ENCODE measurements around the gene CASQ1.

The CASQ1 gene

GRCh38 chr1:160220301-160220700 lies 29.9 kb downstream of the CASQ1 start:
- Histone ChIP-seq H3K36me3 (ENCODE audit: control insufficient read depth in 2 of 2, insufficient read depth in 1 of 2, low read length in 2 of 2) (peaks cover 47 to 100% of the 10 kb centered on the region in 2 experiments), H3K9me3 (ENCODE audit: control insufficient read depth, insufficient read depth, low read depth, low read length) (no peaks in the 10 kb centered on the region), H3K4me3 (ENCODE audit: low read depth, low read length) (no peak overlapping the region), H3K27ac (ENCODE audit: extremely low read depth, low read depth, low read length) (no peak overlapping the region), H3K4me1 (ENCODE audit: control insufficient read depth, insufficient read depth, low read length) (no peaks in the 10 kb centered on the region)
- ChIA-PET CTCF (interaction anchor here (0.5 to 6.2 kb wide), 27 partner anchors 8 to 157 kb away, joined by 3 to 94 read pairs (median 5); partner anchors contain the start of genes CASQ1, IGSF8 and PEA15), POLR2A (interaction anchor here (1.3 to 1.7 kb wide), 4 partner anchors 28 to 122 kb away, joined by 3 to 9 read pairs (median 6); partner anchors contain the start of gene IGSF8)
- TF ChIP-seq ZNF626 (tag by site-specific recombination; IDR thresholded peaks at IDR 0.05) (no peak), REPIN1 (tag by site-specific recombination; IDR thresholded peaks at IDR 0.05; ENCODE audit: low read depth) (no peak), ZNF223 (tag by site-specific recombination; IDR thresholded peaks at IDR 0.05) (no peak), FEZF1 (tag by site-specific recombination; IDR thresholded peaks at IDR 0.05) (no peak), ZNF311 (tag by site-specific recombination; IDR thresholded peaks at IDR 0.05; ENCODE audit: borderline replicate concordance) (no peak), SP2 (tag by site-specific recombination; IDR thresholded peaks at IDR 0.05) (no peak), ZBTB17 (tag by site-specific recombination; IDR thresholded peaks at IDR 0.05) (no peak), WT1 (tag by site-specific recombination; IDR thresholded peaks at IDR 0.05) (no peak), ZNF202 (tag by site-specific recombination; IDR thresholded peaks at IDR 0.05; ENCODE audit: borderline replicate concordance) (no peak), SP7 (tag by site-specific recombination; IDR thresholded peaks at IDR 0.05) (no peak)

GRCh38 chr1:160221089-160221488 lies 30.7 kb downstream of the CASQ1 start:
- Histone ChIP-seq H3K4me1 (ENCODE audit: control insufficient read depth, insufficient read depth, low read length) (no peaks in the 10 kb centered on the region), H3K27ac (ENCODE audit: extremely low read depth, low read depth, low read length) (no peak overlapping the region), H3K9me3 (ENCODE audit: control insufficient read depth, insufficient read depth, low read depth, low read length) (no peaks in the 10 kb centered on the region), H3K36me3 (ENCODE audit: control insufficient read depth in 2 of 2, insufficient read depth in 1 of 2, low read length in 2 of 2) (peaks cover 48 to 100% of the 10 kb centered on the region in 2 experiments), H3K4me3 (ENCODE audit: low read depth, low read length) (no peak overlapping the region)
- ChIA-PET CTCF (interaction anchor here (0.5 to 6.2 kb wide), 12 partner anchors 15 to 136 kb away, joined by 3 to 94 read pairs (median 4); partner anchors contain the start of genes CASQ1 and PEA15), POLR2A (no interaction called here)
- TF ChIP-seq PRDM10 (tag by site-specific recombination; IDR thresholded peaks at IDR 0.05) (peak; percentile 36; the same call in 1 of the 2 replicates), ZNF146 (tag by site-specific recombination; IDR thresholded peaks at IDR 0.05) (no peak)

GRCh38 chr1:160222546-160222945 lies 32.2 kb downstream of the CASQ1 start:
- H3K36me3 ChIP-seq (ENCODE audit: control insufficient read depth in 2 of 2, insufficient read depth in 1 of 2, low read length in 2 of 2), result peaks cover 43 to 100% of the 10 kb centered on the region in 2 experiments
- ChIA-PET POLR2A (interaction anchor here (0.8 kb wide), 1 partner anchor 10 kb away, joined by 5 read pairs; no protein-coding TSS in a partner anchor), CTCF (interaction anchor here (0.6 to 6.2 kb wide), 6 partner anchors 29 to 988 kb away, joined by 3 to 94 read pairs (median 4); partner anchors contain the start of gene CASQ1)
- no peak for TF ChIP-seq PATZ1 (tag by site-specific recombination; IDR thresholded peaks at IDR 0.05)
- no peak for TF ChIP-seq HOXC10 (CRISPR knock-in tag; IDR thresholded peaks at IDR 0.05)
- TF ChIP-seq ZNF214 (tag by site-specific recombination; IDR thresholded peaks at IDR 0.05; ENCODE audit: borderline replicate concordance), result no peak
- no peak for TF ChIP-seq ZNF514 (tag by site-specific recombination; IDR thresholded peaks at IDR 0.05)
- TF ChIP-seq TRIM28 (IDR thresholded peaks at IDR 0.05; ENCODE audit: borderline replicate concordance, low read length), result no peak
- no peak for TF ChIP-seq ZNF747 (tag by site-specific recombination; IDR thresholded peaks at IDR 0.05)
- H3K4me3 ChIP-seq (ENCODE audit: low read depth, low read length), result no peak overlapping the region
- H3K9me3 ChIP-seq (ENCODE audit: control insufficient read depth, insufficient read depth, low read depth, low read length), result no peaks in the 10 kb centered on the region
- no peaks in the 10 kb centered on the region for H3K4me1 ChIP-seq (ENCODE audit: control insufficient read depth, insufficient read depth, low read length)
- H3K27ac ChIP-seq (ENCODE audit: extremely low read depth, low read depth, low read length), result no peak overlapping the region

All from HEK293 (cell line).